NB4 (cell line): ENCODE measurements around the gene NUDT1.

ENCODE experiments used
- CTCF ChIP-seq: IDR thresholded peaks from one replicate; pipeline ENCODE4 v1.5.1; 2012; ENCODE audit warnings: low read depth, low read length
- MAX ChIP-seq: IDR thresholded peaks from 2 replicates; pipeline ENCODE4 v1.6.1; 2011; ENCODE audit warnings: low read depth, low read length
- MYC ChIP-seq: IDR thresholded peaks from 2 replicates; pipeline ENCODE4 v1.6.1; 2011; ENCODE audit warnings: low read depth, low read length
- POLR2A ChIP-seq: IDR thresholded peaks from 2 replicates; pipeline ENCODE4 v1.6.1; 2011; ENCODE audit warnings: mild to moderate bottlenecking; ENCODE audit not compliant: insufficient read length; ENCODE audit errors: extremely low read depth

- no peak for TF ChIP-seq POLR2A
- TF ChIP-seq CTCF, result no peak
- no peak for TF ChIP-seq MAX
- no peak for TF ChIP-seq MYC
Measured at GRCh38 chr7:2219136-2219535, 22.9 kb upstream of the NUDT1 start.
